ENCODE measurements around the gene MTFR1L.

The MTFR1L gene

GRCh38 chr1:25819491-25820246 is at the start of gene MTFR1L:
Gene MTFR1L (plus strand): TSS chr1:25819954. CDS start chr1:25823105, 3,151 bp downstream.
- peak; percentile 89 to 94 for DNase-seq

- no peak for DNase-seq
Measured at GRCh38 chr1:25770541-25771220, 49.1 kb upstream of the MTFR1L start.

GRCh38 chr1:25771221-25772114 is 48.3 kb upstream of the MTFR1L start:
- DNase-seq, result peak in 1 of 2 donors; percentile 22

GRCh38 chr1:25772164-25772563 is 47.6 kb upstream of the MTFR1L start:
- no peak for DNase-seq

- no peak for DNase-seq
Measured at GRCh38 chr1:25772692-25773245, 47.0 kb upstream of the MTFR1L start.

- DNase-seq, result no peak
Measured at GRCh38 chr1:25773441-25774125, 46.2 kb upstream of the MTFR1L start.

GRCh38 chr1:25774206-25774803 is 45.4 kb upstream of the MTFR1L start:
- peak in 1 of 2 donors; percentile 8 for DNase-seq

GRCh38 chr1:25774921-25775771 is 44.6 kb upstream of the MTFR1L start:
- DNase-seq, result peak; percentile 70 to 82

GRCh38 chr1:25779388-25779787 is 40.4 kb upstream of the MTFR1L start:
- no peak for DNase-seq

- DNase-seq, result no peak
Measured at GRCh38 chr1:25779894-25780293, 39.9 kb upstream of the MTFR1L start.

GRCh38 chr1:25780318-25781129 is 39.2 kb upstream of the MTFR1L start:
- DNase-seq, result no peak

GRCh38 chr1:25781130-25781433 is 38.7 kb upstream of the MTFR1L start:
- no peak for DNase-seq

GRCh38 chr1:25782608-25783201 is 37.0 kb upstream of the MTFR1L start:
- DNase-seq, result no peak

- DNase-seq, result no peak
Measured at GRCh38 chr1:25784575-25785051, 35.1 kb upstream of the MTFR1L start.

GRCh38 chr1:25785333-25786067 is 34.3 kb upstream of the MTFR1L start:
- no peak for DNase-seq

GRCh38 chr1:25786887-25787759 is 32.6 kb upstream of the MTFR1L start:
- DNase-seq, result no peak

GRCh38 chr1:25787760-25788166 is 32.0 kb upstream of the MTFR1L start:
- no peak for DNase-seq

GRCh38 chr1:25790472-25790871 is 29.3 kb upstream of the MTFR1L start:
- DNase-seq, result no peak
